MV-4-11 (cell line): Measurements from ENCODE around the gene YTHDF1.
A peak's percentile ranks its signal among the peaks of the same experiment; 100 is the strongest.

Experiments
- DNase-seq: peaks from one replicate; lab custom pipeline; 2025; lab: John Stamatoyannopoulos, UW

YTHDF1 gene

DNA sequence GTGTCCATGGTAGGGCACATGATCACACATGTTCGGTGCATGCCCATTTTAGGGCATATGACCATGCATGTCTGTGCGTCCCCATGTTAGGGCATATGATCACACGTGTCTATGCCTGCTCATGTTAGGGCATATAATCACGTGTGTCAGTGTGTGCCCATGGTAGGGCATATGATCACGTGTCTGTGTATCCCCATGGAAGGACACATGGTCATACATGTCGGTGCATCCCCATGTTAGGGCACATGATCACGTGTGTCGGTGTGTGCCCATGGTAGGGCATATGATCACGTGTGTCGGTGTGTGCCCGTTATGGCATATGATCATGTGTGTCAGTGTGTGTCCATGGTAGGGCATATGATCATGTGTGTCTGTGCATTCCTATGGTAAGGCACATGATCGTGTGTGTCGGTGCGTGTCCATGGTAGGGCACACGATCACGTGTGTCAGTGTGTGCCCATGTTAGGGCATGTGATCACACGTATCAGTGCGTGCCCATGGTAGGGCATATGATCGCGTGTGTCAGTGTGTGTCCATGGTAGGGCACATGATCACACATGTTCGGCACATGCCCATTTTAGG, 30.6 kb downstream of the YTHDF1 start:
- DNase-seq = no peak

DNA sequence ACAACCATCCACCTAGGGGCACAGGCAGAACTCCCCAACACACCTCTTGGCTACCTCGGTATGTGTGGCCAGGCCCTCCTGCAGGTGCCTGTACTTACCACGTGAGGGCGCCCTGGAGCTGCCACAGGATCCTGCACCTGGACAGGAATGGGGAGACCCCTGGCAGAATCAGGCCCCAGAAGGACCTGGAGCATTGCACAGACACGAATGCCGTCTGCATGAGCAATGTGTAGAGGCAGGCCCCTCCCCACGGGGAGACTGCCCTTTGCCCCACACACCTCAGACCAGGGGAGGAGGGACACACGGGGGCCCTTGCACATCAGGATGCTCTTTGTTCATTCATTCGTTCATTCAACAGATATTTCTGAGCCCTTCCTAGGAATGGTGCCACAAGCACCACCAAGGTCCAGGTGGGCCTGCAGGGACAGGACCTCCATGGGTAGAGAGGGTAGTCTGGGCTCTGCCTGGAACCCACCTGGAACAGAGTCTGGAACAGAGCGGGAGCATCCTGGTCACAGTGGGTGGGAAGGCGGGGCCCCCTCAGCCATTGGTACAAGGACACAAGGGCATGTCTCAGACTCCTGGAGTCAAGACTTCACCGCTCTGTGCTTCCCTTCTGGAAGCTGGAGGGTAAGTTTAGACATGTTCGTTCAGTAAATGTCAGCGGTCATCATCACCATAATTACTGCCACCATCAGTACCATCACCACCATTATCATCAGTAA, 32.3 kb downstream of the YTHDF1 start:
- no peak for DNase-seq

DNA sequence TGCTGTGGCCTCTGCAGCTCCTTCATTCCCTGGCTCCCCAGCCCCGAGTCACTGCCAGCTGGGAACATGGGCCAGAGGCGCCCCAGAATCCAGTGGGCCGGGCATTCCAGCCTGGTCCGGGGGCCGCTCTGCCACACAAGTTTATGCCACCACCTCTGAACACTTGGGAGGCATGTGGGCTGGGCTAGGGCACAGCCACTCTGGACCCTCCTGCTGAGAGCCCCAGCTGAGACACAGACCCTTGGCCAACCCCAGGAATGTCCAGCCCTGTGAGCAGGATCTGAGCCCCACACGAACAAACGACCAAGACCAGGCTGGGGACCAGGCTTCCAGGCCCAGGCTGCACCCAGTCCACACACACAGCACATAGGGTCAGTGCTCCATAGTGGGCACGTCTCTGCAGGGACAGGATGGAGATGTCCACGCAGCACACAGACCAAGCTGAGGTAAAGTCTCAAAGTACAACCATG, 33.0 kb downstream of the YTHDF1 start:
- DNase-seq = no peak

- no peak for DNase-seq
Measured at GRCh38 chr20:63182425-63182824, 33.5 kb downstream of the YTHDF1 start.

DNA sequence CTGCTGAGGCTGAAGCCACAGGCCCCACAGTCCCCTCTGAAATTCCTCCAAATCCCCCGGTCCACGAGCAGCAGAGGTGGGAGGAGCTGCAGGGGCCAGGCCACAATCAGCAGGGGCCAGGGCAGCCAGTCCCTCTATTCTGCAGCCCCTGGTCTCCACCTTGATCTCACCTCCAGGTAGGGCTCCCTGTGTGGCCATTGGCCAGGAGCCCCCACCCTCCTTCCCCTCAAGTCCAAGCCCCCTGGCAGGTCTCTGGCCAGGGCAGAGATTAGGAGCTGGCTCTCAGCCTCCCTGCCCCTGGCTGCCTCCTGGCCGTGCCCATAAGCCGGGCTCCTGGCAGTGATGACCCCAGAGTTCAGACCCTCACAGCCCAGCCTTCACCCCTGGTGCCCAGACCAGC, 34.7 kb downstream of the YTHDF1 start:
- DNase-seq = no peak

DNA sequence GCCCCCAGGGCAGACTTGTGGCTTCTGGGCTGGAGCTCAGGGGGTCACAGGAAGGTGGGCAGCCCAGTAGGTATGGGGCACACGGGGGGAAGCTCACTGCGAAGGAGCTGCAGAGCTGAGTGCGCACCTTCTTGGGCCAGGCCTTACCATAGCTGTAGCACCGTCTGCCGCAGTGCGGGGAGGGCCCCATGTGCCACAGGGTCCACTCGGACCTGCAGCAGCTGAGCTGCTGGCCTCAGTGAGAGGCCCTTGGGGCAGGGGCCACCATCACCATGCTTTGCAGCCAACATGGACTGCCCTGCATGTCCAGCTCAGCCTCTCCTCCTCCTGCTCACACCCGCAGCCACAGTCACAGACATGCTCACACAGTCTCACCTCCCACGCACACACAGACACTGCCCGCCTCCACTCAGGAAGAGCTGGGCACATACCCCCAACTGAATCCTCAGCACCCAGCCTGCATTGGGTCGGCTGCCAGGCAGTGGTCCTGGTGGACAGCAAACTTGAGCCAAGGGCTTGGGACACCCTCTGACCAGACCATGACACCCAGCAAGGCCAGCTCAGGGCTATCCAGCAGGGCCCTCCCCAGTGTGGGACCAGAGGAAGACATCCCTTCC, 35.3 kb downstream of the YTHDF1 start:
- DNase-seq = no peak

- DNase-seq = no peak
Measured at GRCh38 chr20:63179687-63180568, 36.0 kb downstream of the YTHDF1 start.

DNA sequence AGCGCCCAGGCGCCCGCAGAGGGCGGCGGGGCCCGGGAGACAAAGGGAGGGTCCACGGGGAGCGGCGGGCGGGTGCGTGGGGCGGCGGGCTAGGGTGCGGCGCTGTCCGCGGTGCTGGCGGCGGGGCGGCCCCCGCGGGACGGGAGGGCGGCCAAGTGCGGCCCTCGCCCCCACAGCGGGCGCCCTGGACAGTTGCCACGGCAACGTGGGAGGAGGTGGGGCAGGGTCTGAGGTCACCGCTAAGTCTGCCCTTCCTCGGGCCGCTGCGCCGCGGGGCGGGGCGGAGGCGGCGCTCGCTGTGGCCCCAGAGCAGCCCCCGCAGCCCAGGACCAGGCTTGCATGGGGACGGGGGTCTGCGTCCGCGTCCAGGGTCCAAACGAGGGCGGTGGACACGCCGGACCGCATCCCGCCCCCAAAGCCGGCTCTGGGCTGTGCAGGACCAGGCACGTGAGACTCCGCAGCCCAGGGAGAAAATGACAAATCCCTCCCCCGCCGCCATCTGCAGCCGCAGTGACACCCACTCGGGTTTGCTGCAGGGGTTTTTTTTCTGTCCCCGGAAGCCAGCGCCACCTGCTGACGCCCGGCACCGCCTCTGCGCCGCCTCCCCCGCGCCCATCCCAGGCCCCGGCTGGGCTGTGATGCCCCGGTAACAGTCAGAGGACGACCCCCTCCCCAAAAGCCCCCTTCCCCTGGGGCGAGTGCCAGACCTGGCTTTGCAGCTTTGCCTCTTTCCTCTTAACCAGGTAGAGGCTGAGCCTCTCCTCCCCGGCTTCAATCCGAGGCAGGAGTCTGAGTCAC, 36.8 kb downstream of the YTHDF1 start:
- peak; percentile 54 for DNase-seq

- DNase-seq = no peak
Measured at GRCh38 chr20:63178446-63178820, 37.5 kb downstream of the YTHDF1 start.

- no peak for DNase-seq
Measured at GRCh38 chr20:63177785-63178445, 38.0 kb downstream of the YTHDF1 start.

- no peak for DNase-seq
Measured at GRCh38 chr20:63177134-63177784, 38.7 kb downstream of the YTHDF1 start.

GRCh38 chr20:63176427-63177133, 39.4 kb downstream of the YTHDF1 start:
- no peak for DNase-seq

DNA sequence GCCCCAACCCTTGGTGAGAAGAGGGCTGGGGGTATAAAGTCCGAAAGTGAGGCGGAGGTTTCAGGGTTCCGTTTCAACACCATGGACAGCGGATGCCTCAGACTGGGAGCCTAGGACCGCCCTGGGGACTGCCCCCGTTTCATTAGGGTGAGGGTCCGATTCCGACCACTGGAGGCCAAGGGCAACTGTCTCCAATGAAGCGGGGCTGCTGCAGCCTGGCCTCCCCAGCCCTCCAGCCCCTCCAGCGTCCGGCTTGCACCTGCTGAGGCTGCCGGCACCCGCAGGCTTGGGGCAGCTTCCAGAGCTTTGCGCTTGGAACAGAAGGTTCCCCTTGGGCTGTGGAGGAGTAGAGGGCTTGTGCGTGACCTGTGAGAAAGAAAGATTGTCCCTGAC, 39.9 kb downstream of the YTHDF1 start:
- no peak for DNase-seq

DNA sequence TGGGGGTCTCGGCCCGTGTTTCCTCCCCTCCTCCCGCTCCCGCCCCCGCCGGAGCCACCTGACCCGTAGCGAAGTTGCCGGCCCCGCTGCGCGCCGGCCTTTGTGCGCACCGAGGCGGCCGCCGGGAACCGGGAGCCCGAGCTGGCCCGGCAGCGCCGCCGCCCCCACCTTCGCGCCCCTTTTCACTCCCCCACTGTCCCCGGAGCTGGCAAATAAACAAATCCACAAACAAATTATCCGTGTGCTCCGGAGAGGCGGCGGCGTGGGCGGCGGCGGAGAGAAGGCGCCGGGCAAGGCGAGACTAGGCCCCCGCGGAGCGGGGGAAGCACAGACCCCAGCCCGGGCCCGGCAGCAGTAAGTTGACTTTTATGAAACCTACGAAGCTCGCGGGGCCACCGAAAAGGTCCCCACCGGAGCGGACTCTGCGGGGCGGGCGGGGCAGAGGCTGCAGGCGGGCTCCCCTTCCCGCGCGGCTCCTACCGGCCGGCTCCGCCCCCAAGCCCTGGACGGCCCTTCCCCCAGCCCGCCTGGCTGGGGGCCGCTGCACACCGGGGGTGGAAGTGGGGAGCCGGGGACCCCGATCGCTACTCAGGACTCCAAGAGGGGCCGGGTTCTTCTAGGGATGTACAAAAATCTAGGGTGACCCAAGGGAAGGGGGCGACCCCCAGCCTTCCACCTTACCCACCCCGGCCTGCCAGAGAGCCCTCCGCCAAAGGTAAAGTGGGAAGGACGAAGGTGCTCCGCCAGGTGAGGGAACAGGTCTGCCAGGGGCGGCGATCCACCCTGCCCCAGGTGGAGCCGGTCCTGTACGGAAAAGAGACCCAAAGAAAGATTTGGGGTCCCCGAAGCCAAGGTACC, 40.7 kb downstream of the YTHDF1 start:
- no peak for DNase-seq

- no peak for DNase-seq
Measured at GRCh38 chr20:63174309-63175037, 41.5 kb downstream of the YTHDF1 start.

- DNase-seq = no peak
Measured at GRCh38 chr20:63173552-63174191, 42.3 kb downstream of the YTHDF1 start.

GRCh38 chr20:63172726-63173125, 43.2 kb downstream of the YTHDF1 start:
- no peak for DNase-seq

GRCh38 chr20:63171991-63172390, 43.9 kb downstream of the YTHDF1 start:
- DNase-seq = no peak
